UCSD-AML1 (cell line): ENCODE data around the gene NELL1.

Experiments used
- DNase-seq: peaks from one replicate; lab custom pipeline; 2025; ENCODE audit not compliant: unreplicated experiment; lab: John Stamatoyannopoulos, UW

Gene NELL1

GRCh38 chr11:20949585-20949984 is 280.2 kb downstream of the NELL1 start:
- DNase-seq = no peak

- no peak for DNase-seq
Measured at GRCh38 chr11:20962581-20962980, 293.2 kb downstream of the NELL1 start.

- DNase-seq = no peak
Measured at GRCh38 chr11:20963596-20963995, 294.2 kb downstream of the NELL1 start.

GRCh38 chr11:20964985-20965384 is 295.6 kb downstream of the NELL1 start:
- no peak for DNase-seq

- no peak for DNase-seq
Measured at GRCh38 chr11:20966489-20966888, 297.1 kb downstream of the NELL1 start.

- DNase-seq = no peak
Measured at GRCh38 chr11:20973940-20974559, 304.7 kb downstream of the NELL1 start.

GRCh38 chr11:20980736-20981135 is 311.4 kb downstream of the NELL1 start:
- no peak for DNase-seq

GRCh38 chr11:20990447-20990846 is 321.1 kb downstream of the NELL1 start:
- DNase-seq = no peak

GRCh38 chr11:20991471-20991870 is 322.1 kb downstream of the NELL1 start:
- DNase-seq = no peak

GRCh38 chr11:21007297-21007696 is 337.9 kb downstream of the NELL1 start:
- DNase-seq = no peak

GRCh38 chr11:21018248-21018647 is 348.9 kb downstream of the NELL1 start:
- DNase-seq = no peak

- no peak for DNase-seq
Measured at GRCh38 chr11:21026685-21027084, 357.3 kb downstream of the NELL1 start.

- DNase-seq = no peak
Measured at GRCh38 chr11:21037850-21038249, 368.5 kb downstream of the NELL1 start.

GRCh38 chr11:21038801-21039200 is 369.4 kb downstream of the NELL1 start:
- DNase-seq = no peak

GRCh38 chr11:21040630-21041029 is 371.2 kb downstream of the NELL1 start:
- no peak for DNase-seq

- no peak for DNase-seq
Measured at GRCh38 chr11:21048626-21049025, 379.2 kb downstream of the NELL1 start.

- DNase-seq = no peak
Measured at GRCh38 chr11:21053466-21053865, 384.1 kb downstream of the NELL1 start.

GRCh38 chr11:21056644-21057043 is 387.3 kb downstream of the NELL1 start:
- no peak for DNase-seq

GRCh38 chr11:21059879-21060278 is 390.5 kb downstream of the NELL1 start:
- no peak for DNase-seq

GRCh38 chr11:21066030-21066429 is 396.6 kb downstream of the NELL1 start:
- DNase-seq = no peak

- DNase-seq = no peak
Measured at GRCh38 chr11:21068886-21069285, 399.5 kb downstream of the NELL1 start.

GRCh38 chr11:21069909-21070308 is 400.5 kb downstream of the NELL1 start:
- DNase-seq = no peak

- DNase-seq = no peak
Measured at GRCh38 chr11:21072558-21072957, 403.2 kb downstream of the NELL1 start.
